ENCODE data around the gene FAM43B.

DNA sequence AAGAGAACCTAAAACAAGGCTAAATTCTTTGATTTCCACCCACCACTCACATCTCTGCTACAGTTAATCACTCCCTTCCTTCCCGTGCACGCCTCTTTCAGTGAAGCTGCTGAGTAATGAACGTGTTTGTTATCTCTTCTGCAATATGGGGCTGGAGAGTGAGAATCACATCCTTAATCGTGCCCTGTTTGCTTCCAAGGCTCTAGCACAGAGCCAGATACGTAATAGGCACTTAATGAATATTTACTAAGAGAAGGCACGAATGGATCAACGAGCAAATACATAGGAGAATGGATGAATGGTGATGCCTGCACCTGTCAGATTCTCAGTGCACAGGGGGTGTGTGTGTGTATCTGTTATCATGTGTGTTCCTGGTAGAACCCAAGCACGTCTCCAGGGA is 22.1 kb upstream of the FAM43B start:
- TF ChIP-seq POLR2A (IDR thresholded peaks at IDR 0.05; ENCODE audit: low read depth, low read length), result no peak
- no peak for TF ChIP-seq TAF1 (IDR thresholded peaks at IDR 0.05; ENCODE audit: borderline replicate concordance, low read depth, low read length)
